Endothelial cell of umbilical vein (primary cell): ENCODE data around the gene LKAAEAR1. TPM values are rescaled to one million over a fixed set of nuclear protein-coding genes. Genes with fewer than 3 reads are reported as not detected.

Source experiments
- BruUV-seq: library from RNA; stranded (reverse); fragments of 400-500 nt; replicated peaks from 2 replicates; lab custom pipeline; 2021; lab: Mats Ljungman, UMichigan
- CTCF ChIA-PET: fragments of 300-600, 350-600 bp; sonication (Branson Sonifier 250); formaldehyde crosslinking; loops from one replicate; lab custom pipeline; 2021; ENCODE audit warnings: antibody characterized with exemption, inconsistent platforms; lab: Charles Lee
- POLR2A ChIA-PET: fragments of 300-600, 350-600 bp; sonication (Branson Sonifier 250); formaldehyde crosslinking; loops from one replicate; lab custom pipeline; 2021; ENCODE audit warnings: antibody characterized with exemption, inconsistent platforms; lab: Charles Lee
- DNase-seq: peaks from one replicate; pipeline ENCODE4 v3.0.0-alpha.2; 2011; ENCODE audit warnings: low read depth, low spot score
- FAIRE-seq: peaks from 2 replicates; lab custom pipeline; 2011; peaks lifted over from hg19 to GRCh38; lab: Jason Lieb, UNC
- H2AFZ ChIP-seq: 2 replicates; pipeline ENCODE4 v1.6.0; 2012; ENCODE audit warnings: low read depth, low read length, control low read depth, inconsistent platforms
- H3K27ac ChIP-seq: 2 replicates; pipeline ENCODE4 v1.5.1; 2011; ENCODE audit warnings: low read depth, mild to moderate bottlenecking, control low read depth, low read length, moderate library complexity; ENCODE audit not compliant: insufficient read depth
- H3K27me3 ChIP-seq, 2 experiments: 2 replicates each; pipeline versions ENCODE4 v1.6.0 to v1.6.1; 2011; ENCODE audit warnings: low read length in 2 of 2, mixed read lengths in 1 of 2; ENCODE audit not compliant: control insufficient read depth in 2 of 2, insufficient read depth in 2 of 2
- H3K36me3 ChIP-seq, 2 experiments: 2 replicates in 1 of 2; 3 replicates in 1 of 2; pipeline ENCODE4 v1.5.1; 2011; ENCODE audit warnings: low read length in 2 of 2, mild to moderate bottlenecking in 1 of 2, moderate library complexity in 1 of 2; ENCODE audit not compliant: control insufficient read depth in 2 of 2, insufficient read depth in 2 of 2; ENCODE audit errors: extremely low read depth in 1 of 2
- H3K4me1 ChIP-seq: 3 replicates; pipeline ENCODE4 v1.5.1; 2011; ENCODE audit warnings: mild to moderate bottlenecking, low read length; ENCODE audit not compliant: control insufficient read depth, insufficient read depth; ENCODE audit errors: extremely low read depth
- H3K4me2 ChIP-seq: 2 replicates; pipeline ENCODE4 v1.6.1; 2011; ENCODE audit warnings: low read length, control low read depth, mixed read lengths; ENCODE audit not compliant: insufficient read depth
- H3K4me3 ChIP-seq, 3 experiments: fragments of 200-600 bp in 1 of 3; sonication (generic), shearing (Covaris generic) in 1 of 3; replicated peaks in 1 of 3; 2 replicates each; pipeline ENCODE4 v1.5.1; 2011 to 2016; ENCODE audit warnings: control low read depth in 3 of 3, low read length in 3 of 3, mild to moderate bottlenecking in 2 of 3, inconsistent platforms in 1 of 3, low read depth in 1 of 3, moderate library complexity in 1 of 3; ENCODE audit not compliant: insufficient read depth in 1 of 3
- H3K79me2 ChIP-seq: 2 replicates; pipeline ENCODE4 v1.6.0; 2012; ENCODE audit warnings: low read length, inconsistent platforms; ENCODE audit not compliant: control insufficient read depth, insufficient read depth
- H3K9ac ChIP-seq: replicated peaks from 2 replicates; pipeline ENCODE3; 2011; ENCODE audit warnings: low read length, control low read depth; ENCODE audit not compliant: insufficient read depth; ENCODE audit errors: extremely low read depth
- H3K9me1 ChIP-seq: replicated peaks from 3 replicates; pipeline ENCODE4 v1.6.0; 2011; ENCODE audit warnings: mild to moderate bottlenecking, low read length; ENCODE audit not compliant: control insufficient read depth, insufficient read depth; ENCODE audit errors: extremely low read depth
- H3K9me3 ChIP-seq: replicated peaks from 2 replicates; pipeline ENCODE4 v1.5.1; 2012; ENCODE audit warnings: low read length, inconsistent platforms; ENCODE audit not compliant: control insufficient read depth, insufficient read depth
- H4K20me1 ChIP-seq: replicated peaks from 2 replicates; pipeline ENCODE3; 2011; ENCODE audit warnings: mild to moderate bottlenecking, low read length; ENCODE audit not compliant: control insufficient read depth, insufficient read depth; ENCODE audit errors: extremely low read depth
- EZH2 ChIP-seq: IDR thresholded peaks from 2 replicates; pipeline ENCODE4 v1.6.1; 2012; ENCODE audit warnings: borderline replicate concordance, low read depth, mild to moderate bottlenecking, moderate library complexity, low read length, inconsistent platforms; ENCODE audit not compliant: severe bottlenecking
- FOS ChIP-seq: IDR thresholded peaks from 2 replicates; pipeline ENCODE4 v1.6.1; 2011; ENCODE audit warnings: mild to moderate bottlenecking, low read length, moderate library complexity, borderline replicate concordance; ENCODE audit not compliant: insufficient read depth
- GATA2 ChIP-seq: IDR thresholded peaks from 2 replicates; pipeline ENCODE4 v1.7.0; 2011; ENCODE audit warnings: low read depth, mild to moderate bottlenecking, moderate library complexity, mixed read lengths, low read length; ENCODE audit not compliant: insufficient read length, insufficient read depth
- JUN ChIP-seq: IDR thresholded peaks from 2 replicates; pipeline ENCODE4 v1.6.1; 2011; ENCODE audit warnings: borderline replicate concordance, low read depth; ENCODE audit not compliant: insufficient read length, insufficient read depth
- MAX ChIP-seq: IDR thresholded peaks from 2 replicates; pipeline ENCODE4 v1.6.1; 2011; ENCODE audit not compliant: insufficient read depth, insufficient read length
- MYC ChIP-seq: IDR thresholded peaks from one replicate; pipeline ENCODE4 v1.6.1; 2011; ENCODE audit warnings: mild to moderate bottlenecking, low read depth, low read length
- POLR2A ChIP-seq: IDR thresholded peaks from 2 replicates; pipeline ENCODE4 v1.6.1; 2012; ENCODE audit warnings: low read depth, mild to moderate bottlenecking, control low read depth, low read length
- POLR2AphosphoS5 ChIP-seq: IDR thresholded peaks from 2 replicates; pipeline ENCODE4 v1.6.1; 2012; ENCODE audit warnings: low read depth, mild to moderate bottlenecking, control low read depth, low read length, moderate library complexity; ENCODE audit not compliant: insufficient read depth
- dilution Hi-C: fragments of 300-500 bp; cut with MboI; formaldehyde crosslinking; loops from one replicate; pipeline ENCODE4 v1.15.0; 2019; ENCODE audit warnings: low sequenced_read_pairs; ENCODE audit not compliant: extremely low pct_ligation_motif_present
- intact Hi-C: fragments of 100-400 bp; cut with micrococcal nuclease; formaldehyde crosslinking; loops from one replicate; pipeline ENCODE4 v1.10.0; 2022
- polyA plus RNA-seq, 4 experiments: library from polyadenylated mRNA; depleted of rRNA in 3 of 4; stranded (reverse) in 3 of 4; unstranded in 1 of 4; fragments of >200 nt; gene quantifications; 2 replicates each; pipeline versions ENCODE4 v1.2.1 to v1.2.3, GENCODE V29; 2011 to 2012; ENCODE audit warnings: missing spikeins in 1 of 4
- total RNA-seq: library from RNA; stranded (reverse); gene quantifications from 2 replicates; pipeline ENCODE4 v1.2.3, GENCODE V29; 2021

The LKAAEAR1 gene
- total and polyA plus RNA-seq, 2 donors (not counting 3 experiments of a cell fraction or from before 2014, with no cell fraction given), result 0.29 TPM; not detected in 1

- Histone ChIP-seq H3K9ac (no peak overlapping the region), H4K20me1 (peaks cover 3% of the 10 kb centered on the region), H3K27ac (peak overlapping the region; percentile 28), H3K9me3 (no peaks in the 10 kb centered on the region), H2AFZ (no peak overlapping the region), H3K36me3 (peaks cover 9 to 13% of the 10 kb centered on the region in 2 experiments), H3K9me1 (no peaks in the 10 kb centered on the region), H3K79me2 (peaks cover 20% of the 10 kb centered on the region), H3K27me3 (no peaks in the 10 kb centered on the region), H3K4me1 (peaks cover 75% of the 10 kb centered on the region), H3K4me2 (no peak overlapping the region), H3K4me3 (no peak overlapping the region)
- FAIRE-seq (no peak), DNase-seq (no peak)
- POLR2A ChIA-PET, result interaction anchor here (0.6 to 2.2 kb wide), 3 partner anchors 9 to 404 kb away, joined by 3 to 8 read pairs (median 4); no protein-coding TSS in a partner anchor
- intact Hi-C loops (loop anchor here (10.0 kb wide), 1 partner anchor 156 kb away; the partner anchor contains the start of gene DNAJC5), dilution Hi-C loops (no loop called here)
- TF ChIP-seq EZH2 (no peak), MAX (no peak), MYC (no peak), POLR2A (no peak), FOS (no peak), GATA2 (no peak), JUN (no peak), POLR2AphosphoS5 (no peak)
- CTCF ChIA-PET, result interaction anchor here (0.7 to 15.2 kb wide), 4 partner anchors 12 to 70 kb away, joined by 3 to 412 read pairs (median 3); partner anchors contain the start of gene C20orf204
- BruUV-seq, result no TSS peak
These were observed 33.8 kb downstream of the LKAAEAR1 start for GRCh38 chr20:64050261-64051032.
